ENCODE measurements around the gene VPS11. TPM values are rescaled to one million over a fixed set of nuclear protein-coding genes. Genes with fewer than 3 reads are reported as not detected.
"Not testable (repeated sequence)": the region's sequence is repeated elsewhere in the genome, so short reads cannot be mapped to it uniquely, and the experiment has no call there.

The VPS11 gene
- total RNA-seq, 1 donor from 2014 or later: 19.8 TPM

DNA sequence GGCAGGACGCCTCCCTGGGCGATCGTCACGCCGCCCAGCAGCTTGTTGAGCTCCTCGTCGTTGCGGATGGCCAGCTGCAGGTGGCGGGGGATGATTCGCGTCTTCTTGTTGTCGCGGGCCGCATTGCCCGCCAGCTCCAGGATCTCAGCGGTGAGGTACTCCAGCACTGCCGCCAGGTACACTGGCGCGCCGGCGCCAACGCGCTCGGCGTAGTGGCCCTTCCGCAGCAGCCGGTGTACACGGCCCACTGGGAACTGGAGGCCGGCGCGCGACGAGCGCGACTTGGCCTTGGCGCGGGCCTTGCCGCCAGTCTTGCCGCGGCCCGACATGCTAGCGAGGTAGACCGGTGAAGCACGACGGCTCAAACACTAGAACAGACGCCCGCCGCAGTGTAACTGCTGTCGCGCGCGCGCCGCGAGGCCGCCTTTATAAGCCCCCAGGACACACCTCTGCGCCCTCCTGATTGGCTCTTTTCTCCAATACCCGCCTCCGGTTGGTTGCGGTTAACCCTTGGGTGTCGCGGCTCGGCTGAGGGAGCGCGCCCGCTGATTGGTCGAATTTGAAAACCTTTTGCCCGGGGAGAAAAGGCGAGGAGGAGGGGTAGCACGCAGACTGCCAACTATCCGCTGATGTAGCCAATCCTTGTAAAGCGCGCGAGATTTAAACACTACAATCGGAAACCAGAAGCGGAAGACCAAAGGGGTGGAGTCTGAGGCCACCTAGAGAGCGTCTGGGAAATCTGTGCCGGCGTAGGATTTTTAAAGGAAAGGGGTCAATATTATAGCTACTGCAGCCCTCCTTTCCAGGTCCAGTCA is 27.7 kb downstream of the VPS11 start:
- peak; percentile 98 for DNase-seq
- ATAC-seq (ENCODE audit: poor library complexity): peak; percentile 97
- intact Hi-C loops (cut with DNase I): loop anchor here (2.0 kb wide), 1 partner anchor 102 kb away; no protein-coding TSS in a partner anchor

DNA sequence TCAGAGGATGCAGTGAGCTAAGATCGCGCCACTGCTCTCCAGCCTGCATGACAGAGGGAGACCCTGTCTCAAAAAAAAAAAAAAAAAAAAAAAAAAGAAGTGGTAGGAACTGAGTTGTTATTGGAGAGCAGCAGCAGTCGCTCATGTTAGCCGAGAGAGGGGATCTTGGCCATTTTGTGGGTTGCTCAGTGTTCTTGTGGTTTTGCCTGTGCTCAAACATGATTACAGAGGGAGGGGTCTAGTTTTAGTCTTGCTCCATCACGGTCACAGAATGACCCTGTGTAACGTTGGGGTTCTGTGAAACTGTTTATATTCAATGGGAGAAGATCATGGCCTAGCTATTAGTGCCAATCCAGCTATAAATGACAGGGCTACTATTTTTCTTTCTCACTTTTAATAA is 32.1 kb downstream of the VPS11 start:
- DNase-seq (no peak), ATAC-seq (ENCODE audit: poor library complexity) (no peak)
- intact Hi-C loops (cut with DNase I): no loop called here

DNA sequence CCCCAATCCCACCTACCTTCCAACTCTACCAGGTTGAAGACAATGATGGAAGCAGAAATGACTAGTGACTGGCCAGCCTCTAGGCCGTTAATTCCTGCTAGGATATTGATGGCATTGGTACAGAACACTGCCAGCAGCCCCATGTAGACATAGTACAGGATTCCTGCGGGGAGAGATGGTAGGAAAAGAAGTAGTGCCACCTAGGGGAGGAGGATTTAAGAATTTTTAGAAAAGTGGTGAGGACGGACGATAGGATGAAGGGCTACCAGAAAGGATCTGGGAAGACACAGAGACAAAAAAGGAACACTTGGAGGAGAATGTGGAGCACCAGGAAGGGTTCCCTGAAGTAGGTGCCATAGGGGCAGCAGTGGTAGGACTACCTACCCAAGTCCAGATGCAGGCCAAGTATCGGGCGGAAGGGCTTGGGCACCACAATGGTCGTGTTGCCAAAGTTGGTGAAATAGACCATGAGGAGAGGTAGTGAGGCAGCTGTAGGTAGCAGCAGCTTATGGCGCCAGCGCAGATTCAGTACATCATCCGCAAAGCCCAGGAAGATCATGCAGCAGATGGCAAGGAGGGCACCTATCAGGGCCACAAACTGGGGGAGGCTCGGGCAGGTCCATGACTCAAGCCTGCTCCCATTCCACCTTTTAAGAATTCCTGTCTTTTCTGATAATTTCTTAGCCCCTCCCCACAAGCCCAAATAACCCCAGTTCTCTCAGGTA is 32.8 kb downstream of the VPS11 start:
- DNase-seq (no peak), ATAC-seq (ENCODE audit: poor library complexity) (no peak)
- intact Hi-C loops (cut with DNase I): no loop called here

GRCh38 chr11:119100994-119101758 is 33.6 kb downstream of the VPS11 start:
- ATAC-seq (ENCODE audit: poor library complexity): peak; percentile 2

GRCh38 chr11:119101759-119102423 is 34.3 kb downstream of the VPS11 start, which contains the start of gene DPAGT1:
DPAGT1 (minus strand) TSS chr11:119101853; CDS start chr11:119101655, 198 bp downstream.
- ATAC-seq (ENCODE audit: poor library complexity) (peak; percentile 96), DNase-seq (peak; percentile 91)
- intact Hi-C loops (cut with DNase I): no loop called here

More at GRCh38 chr11:119100994-119101758, 33.6 kb downstream of the VPS11 start:
- DNase-seq: no peak
- intact Hi-C loops (cut with DNase I): no loop called here

- intact Hi-C loops (cut with DNase I); DNase-seq; ATAC-seq (ENCODE audit: poor library complexity): not testable (repeated sequence)
Observed at GRCh38 chr11:119103161-119103664, 35.6 kb downstream of the VPS11 start.

GRCh38 chr11:119103793-119104192 is 36.2 kb downstream of the VPS11 start:
- intact Hi-C loops (cut with DNase I): no loop called here
- no peak for DNase-seq
- ATAC-seq (ENCODE audit: poor library complexity): no peak

GRCh38 chr11:119106564-119107537 is 39.2 kb downstream of the VPS11 start, which contains the start of gene C2CD2L:
C2CD2L (plus strand) TSS chr11:119107344; CDS start chr11:119107742, 398 bp downstream.
- peak; percentile 95 for DNase-seq
- peak; percentile 95 for ATAC-seq (ENCODE audit: poor library complexity)
- intact Hi-C loops (cut with DNase I): no loop called here

DNA sequence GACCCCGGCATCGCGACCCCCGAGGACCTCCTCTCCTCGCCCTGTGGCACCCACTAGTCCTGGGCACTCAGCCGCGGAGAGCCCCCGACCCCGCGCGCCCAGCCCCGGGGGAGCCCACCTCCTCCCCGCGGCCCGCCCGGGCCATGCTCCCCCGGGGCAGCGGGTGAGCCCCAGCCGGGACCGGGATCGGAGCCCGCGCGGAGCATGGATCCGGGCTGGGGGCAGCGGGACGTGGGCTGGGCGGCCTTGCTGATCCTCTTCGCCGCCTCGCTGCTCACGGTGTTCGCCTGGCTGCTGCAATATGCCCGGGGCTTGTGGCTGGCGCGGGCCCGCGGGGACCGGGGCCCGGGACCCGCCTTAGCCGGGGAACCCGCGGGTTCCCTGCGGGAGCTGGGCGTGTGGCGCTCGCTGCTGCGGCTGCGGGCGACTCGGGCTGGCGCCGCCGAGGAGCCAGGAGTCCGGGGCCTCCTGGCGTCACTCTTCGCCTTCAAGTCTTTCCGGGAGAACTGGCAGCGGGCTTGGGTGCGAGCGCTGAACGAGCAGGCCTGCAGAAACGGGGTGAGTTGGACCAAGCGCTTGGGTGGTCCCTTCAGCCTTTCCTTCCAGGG is 40.0 kb downstream of the VPS11 start:
- DNase-seq (no peak), ATAC-seq (ENCODE audit: poor library complexity) (peak; percentile 36)
- intact Hi-C loops (cut with DNase I): no loop called here

DNA sequence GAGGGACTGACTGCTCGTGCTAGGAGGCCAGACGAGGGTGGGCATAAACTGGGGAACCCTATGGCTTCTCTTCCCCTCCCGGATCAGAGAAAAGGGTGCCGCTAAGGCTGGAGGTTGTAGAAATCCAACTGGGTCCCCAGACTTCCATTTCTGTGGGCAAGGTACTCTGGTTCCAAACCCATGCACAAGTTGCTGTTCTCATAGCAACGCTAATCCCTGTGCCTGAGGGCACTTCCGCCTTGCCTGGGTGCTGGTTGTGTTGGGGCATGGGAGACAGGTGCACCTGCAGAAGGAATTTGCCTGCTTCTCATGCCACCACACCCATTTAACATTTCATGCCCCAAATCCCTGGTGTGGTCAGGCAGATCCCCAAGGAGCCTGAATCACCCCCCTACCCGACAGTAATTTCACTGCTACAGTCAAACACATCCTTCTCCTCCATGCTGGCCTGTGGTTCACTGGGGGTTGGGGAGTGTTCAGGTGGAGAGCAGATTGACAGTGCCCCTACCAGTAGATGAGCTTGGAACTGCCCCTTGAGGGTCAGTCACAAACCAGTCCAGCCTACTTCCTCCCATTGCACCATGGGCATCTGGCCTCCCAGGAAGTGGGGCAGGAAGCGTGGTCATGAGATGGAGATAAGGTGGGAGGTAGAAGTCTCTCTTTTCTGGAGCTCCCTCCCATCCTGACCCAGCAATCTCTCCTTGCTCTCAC is 40.7 kb downstream of the VPS11 start:
- no peak for ATAC-seq (ENCODE audit: poor library complexity)
- no peak for DNase-seq
- intact Hi-C loops (cut with DNase I): no loop called here

GRCh38 chr11:119108857-119109221 is 41.2 kb downstream of the VPS11 start:
- ATAC-seq (ENCODE audit: poor library complexity) (no peak), DNase-seq (no peak)
- intact Hi-C loops (cut with DNase I): no loop called here

DNA sequence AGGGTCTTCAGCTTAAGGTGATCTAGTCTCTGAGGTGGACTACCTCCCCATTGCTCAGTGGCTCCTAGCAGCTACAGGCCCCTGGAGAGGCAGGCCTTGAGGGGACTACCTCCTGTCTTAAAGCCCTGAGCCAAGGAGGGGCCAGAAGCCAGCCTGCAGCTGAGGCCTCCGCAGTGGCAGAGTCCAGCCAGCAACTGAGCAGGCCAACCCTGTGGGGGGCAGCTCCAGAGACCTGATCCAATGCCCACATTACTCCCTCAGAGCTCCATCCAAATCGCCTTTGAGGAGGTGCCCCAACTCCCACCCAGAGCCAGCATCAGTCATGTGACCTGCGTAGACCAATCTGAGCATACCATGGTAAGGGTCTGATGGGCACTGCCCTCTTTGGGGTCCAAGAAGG is 42.2 kb downstream of the VPS11 start:
- DNase-seq: no peak
- ATAC-seq (ENCODE audit: poor library complexity): no peak
- intact Hi-C loops (cut with DNase I): no loop called here

- ATAC-seq (ENCODE audit: poor library complexity) (no peak), DNase-seq (no peak)
- intact Hi-C loops (cut with DNase I): no loop called here
Observed at GRCh38 chr11:119110439-119110838, 42.8 kb downstream of the VPS11 start.

DNA sequence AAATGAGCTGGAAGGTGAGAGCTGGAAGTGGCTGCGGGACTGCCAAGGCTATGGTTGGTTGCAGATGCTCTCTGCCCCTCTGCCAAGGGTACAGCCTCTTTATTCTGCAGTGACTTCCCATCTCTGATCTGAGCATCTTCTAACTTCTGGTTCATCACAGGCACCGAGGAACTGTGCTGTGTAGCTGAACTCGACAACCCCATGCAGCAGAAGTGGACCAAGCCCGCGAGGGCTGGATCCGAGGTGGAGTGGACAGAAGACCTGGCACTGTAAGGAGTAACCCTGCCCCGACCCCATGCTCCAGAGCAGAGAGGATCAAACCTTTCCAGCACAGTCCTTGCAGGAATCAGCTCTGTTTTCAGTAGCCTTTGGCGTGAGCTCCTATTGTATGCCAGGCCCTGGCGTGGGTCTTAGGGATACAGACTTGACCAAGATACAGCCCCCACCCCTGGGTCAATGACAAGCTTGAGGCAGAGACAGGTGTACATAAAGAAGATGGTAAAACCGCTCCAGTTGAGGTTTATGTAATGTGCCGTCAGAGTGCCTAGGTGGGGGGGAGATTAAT is 43.8 kb downstream of the VPS11 start:
- ATAC-seq (ENCODE audit: poor library complexity): no peak
- no peak for DNase-seq
- intact Hi-C loops (cut with DNase I): no loop called here

DNA sequence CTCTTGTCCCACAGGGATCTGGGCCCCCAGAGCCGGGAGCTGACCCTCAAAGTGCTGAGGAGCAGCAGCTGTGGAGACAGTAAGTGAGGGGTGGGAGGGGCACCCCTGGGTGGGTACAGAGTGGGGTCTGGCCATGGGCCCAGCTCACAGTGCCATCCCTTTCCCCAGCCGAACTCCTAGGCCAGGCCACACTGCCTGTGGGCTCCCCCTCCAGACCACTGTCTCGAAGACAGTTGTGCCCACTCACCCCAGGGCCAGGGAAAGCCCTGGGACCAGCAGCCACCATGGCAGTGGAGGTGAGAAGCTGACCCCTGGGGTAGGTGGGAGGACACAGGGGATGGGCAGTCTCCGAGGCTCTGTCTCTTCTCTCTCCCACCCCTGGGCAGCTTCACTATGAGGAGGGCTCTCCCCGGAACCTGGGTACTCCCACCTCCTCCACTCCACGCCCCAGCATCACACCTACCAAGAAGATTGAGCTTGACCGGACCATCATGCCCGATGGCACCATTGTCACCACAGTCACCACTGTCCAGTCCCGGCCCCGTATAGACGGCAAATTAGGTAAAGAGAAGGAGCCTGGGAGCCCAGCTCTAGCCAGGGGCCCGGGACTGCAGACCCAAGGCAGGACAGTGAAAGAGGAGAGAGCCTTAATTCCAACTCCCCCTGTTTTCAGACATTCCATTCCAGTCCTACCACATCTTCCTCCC is 44.8 kb downstream of the VPS11 start:
- DNase-seq: no peak
- intact Hi-C loops (cut with DNase I): no loop called here
- ATAC-seq (ENCODE audit: poor library complexity): no peak
